HG03469 (cell line): ENCODE results near the gene TAS1R3.

Experiments
- ATAC-seq: cut with Tn5 transposase; IDR thresholded peaks from one replicate; pipeline ENCODE4 v1.9.1; 2021; ENCODE audit warnings: mild to moderate bottlenecking, moderate library complexity, moderate number of reproducible peaks; ENCODE audit not compliant: unreplicated experiment

The TAS1R3 gene

DNA sequence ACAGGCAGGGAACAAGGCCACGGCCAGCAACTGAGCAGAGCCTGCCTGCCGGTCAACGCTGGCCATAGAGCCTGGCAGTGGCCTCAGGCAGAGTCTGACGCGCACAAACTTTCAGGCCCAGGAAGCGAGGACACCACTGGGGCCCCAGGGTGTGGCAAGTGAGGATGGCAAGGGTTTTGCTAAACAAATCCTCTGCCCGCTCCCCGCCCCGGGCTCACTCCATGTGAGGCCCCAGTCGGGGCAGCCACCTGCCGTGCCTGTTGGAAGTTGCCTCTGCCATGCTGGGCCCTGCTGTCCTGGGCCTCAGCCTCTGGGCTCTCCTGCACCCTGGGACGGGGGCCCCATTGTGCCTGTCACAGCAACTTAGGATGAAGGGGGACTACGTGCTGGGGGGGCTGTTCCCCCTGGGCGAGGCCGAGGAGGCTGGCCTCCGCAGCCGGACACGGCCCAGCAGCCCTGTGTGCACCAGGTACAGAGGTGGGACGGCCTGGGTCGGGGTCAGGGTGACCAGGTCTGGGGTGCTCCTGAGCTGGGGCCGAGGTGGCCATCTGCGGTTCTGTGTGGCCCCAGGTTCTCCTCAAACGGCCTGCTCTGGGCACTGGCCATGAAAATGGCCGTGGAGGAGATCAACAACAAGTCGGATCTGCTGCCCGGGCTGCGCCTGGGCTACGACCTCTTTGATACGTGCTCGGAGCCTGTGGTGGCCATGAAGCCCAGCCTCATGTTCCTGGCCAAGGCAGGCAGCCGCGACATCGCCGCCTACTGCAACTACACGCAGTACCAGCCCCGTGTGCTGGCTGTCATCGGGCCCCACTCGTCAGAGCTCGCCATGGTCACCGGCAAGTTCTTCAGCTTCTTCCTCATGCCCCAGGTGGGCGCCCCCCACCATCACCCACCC lies at the start of gene TAS1R3:
TSS of gene TAS1R3 (plus strand) at position 213 of the 898 bp plus-strand sequence. CDS start at position 279, 66 bp downstream.
- ATAC-seq, result no peak

DNA sequence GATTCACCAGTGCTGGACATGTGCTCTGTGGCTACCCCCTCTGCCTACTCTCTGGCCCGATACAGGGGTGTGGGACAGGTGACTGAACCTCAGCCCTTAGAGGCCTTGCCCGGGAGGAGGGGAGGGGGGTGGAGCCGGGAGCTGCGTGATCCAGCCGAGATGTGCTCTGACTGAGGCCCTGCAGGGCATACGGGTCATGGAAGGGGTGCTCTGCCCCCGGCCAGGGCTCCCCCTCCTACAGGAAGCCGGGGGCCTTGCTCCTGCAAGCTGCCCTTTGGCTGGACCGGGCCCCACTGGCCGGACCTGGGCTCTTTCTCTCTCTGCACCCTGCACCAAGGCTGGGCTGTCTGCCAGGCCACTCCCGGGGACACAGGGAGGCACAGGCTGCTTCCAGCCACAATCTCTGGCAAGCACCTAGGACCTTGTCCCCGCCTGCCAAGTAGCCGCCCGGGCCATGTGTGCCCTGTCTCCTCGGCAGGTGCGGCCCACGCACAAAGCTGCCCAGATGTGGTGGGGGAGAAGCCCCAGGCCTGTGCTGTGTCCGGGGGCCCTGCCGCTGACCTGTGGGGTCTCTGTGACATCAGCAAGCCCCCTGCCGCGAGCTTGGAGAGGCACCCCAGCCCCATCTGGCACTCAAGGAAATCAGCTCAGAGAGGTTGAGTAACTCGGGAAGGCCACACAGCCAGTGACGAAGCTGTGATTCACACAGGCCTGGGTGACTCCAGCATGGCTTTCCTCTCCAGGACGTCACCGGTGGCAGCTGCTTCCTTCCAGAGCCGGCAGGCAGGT lies 49.4 kb upstream of the TAS1R3 start:
- ATAC-seq, result no peak

DNA sequence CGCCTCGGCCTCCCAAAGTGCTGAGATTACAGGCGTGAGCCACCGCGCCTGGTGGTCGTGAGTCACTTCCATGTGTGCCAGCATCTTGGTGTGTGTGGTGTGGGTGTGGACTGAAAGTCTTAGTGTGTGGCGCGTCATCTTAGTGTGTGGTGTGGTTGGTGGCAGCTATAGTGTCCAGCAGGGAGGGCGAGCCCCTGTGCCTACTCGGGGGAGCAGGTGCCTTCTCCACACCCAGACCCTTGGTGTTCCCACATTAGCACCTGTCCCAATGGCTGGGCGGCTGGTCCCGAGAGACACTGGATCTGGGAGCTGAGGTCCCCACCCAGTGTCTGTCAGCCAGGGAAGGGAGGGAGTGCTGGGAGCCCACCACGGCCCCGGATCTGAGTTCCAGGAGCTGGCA lies 48.1 kb upstream of the TAS1R3 start:
- no peak for ATAC-seq

DNA sequence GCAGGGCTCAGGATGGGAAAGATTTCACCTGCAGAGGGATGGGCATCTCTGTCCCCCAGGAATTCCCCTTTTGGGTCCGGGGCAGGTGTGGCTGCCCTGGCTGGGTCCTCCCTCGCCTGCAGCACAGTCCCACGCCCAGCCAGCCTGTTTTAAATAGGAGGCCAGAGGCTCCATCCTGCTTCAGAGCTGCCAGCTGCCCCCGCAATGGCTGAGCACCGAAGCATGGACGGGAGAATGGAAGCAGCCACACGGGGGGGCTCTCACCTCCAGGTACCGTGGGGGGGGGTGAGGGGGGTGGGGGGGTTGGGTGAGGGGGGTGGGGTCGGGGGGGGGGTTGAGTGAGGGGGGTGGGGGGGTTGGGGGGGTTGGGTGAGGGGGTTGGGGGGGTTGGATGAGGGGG lies 47.3 kb upstream of the TAS1R3 start:
- ATAC-seq, result no peak

DNA sequence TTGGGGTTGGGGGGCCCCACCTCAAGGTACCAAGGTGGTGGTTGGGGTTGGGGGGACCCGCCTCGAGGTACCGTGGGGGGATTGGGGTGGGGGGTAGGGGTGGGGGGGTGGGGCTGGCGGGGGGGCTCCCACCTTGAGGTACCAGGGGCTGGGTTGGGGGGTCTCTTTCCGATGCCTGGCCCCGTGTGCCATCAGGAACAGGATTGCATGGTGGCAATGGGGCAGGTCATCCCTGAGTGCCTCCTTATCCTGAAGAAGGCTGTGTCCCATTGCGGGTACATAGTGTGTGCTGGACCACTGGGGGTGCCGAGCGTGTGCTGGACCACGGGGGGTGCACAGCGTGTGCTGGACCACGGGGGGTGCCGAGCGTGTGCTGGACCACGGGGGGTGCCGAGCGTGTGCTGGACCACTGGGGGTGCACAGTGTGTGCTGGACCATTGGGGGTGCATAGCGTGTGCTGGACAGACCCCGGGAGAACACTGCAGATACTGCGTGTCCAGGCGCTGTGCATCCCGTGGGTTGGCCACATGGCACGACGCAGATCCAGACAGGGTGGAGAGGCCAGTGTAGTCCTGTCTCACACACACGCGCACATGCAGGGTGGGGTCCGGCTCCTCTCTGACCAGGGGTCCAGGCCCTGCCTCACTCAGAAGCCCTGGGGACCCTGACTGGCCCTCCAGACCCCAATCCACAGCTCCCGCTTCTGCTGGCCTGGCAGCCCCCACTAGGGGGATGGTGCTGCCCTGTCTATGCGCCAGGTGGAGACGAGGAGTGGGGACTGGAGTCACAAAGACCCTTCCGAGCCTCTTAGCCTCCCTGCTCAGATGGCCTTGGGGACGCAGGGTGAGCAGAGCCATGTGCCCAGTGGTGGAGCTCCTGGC lies 46.6 kb upstream of the TAS1R3 start:
- no peak for ATAC-seq

DNA sequence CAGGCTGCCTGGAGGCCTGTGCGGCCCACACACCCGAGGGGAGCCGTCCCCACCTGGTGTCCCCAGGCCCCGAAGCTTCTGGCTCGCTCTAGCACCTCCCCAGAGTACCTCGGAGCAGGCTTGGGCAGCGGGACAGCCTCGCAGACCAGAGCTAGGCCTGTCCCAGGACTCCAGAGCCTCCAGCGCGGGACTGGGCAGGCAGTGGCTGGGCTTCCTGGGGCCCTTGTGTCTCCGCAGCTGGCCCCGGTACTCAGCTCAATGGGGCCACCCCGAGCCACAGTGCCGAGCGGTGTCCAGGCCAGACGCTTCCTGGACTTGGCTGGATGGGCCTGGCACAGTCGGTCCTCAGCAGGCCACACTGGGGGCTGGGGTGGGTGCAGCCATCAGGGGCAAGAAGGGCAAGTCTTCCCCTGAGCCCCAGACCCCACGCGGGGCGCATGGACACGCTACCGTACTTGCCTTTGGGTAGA lies 45.9 kb upstream of the TAS1R3 start:
- ATAC-seq, result no peak

DNA sequence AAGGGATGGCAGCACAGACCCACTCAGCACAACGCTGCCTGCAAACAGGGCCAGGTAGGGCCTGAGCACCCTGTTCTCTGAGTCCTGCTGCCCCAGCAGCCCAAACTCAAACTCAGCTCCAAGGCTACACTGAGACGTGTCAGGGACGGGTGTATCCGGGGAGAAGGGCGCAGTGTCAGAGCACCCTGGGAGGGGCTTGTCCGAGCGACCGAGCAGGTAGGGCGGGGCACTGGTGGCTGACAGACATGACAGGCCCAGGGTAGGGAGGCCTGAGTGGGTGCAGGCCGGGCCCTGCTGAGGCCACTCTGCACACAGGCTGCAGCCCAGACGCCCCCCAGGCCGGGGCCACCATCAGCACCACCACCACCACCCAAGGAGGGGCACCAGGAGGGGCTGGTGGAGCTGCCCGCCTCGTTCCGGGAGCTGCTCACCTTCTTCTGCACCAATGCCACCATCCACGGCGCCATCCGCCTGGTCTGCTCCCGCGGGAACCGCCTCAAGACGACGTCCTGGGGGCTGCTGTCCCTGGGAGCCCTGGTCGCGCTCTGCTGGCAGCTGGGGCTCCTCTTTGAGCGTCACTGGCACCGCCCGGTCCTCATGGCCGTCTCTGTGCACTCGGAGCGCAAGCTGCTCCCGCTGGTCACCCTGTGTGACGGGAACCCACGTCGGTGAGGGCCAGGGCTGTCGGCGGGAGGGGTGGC lies 45.3 kb upstream of the TAS1R3 start:
- no peak for ATAC-seq

DNA sequence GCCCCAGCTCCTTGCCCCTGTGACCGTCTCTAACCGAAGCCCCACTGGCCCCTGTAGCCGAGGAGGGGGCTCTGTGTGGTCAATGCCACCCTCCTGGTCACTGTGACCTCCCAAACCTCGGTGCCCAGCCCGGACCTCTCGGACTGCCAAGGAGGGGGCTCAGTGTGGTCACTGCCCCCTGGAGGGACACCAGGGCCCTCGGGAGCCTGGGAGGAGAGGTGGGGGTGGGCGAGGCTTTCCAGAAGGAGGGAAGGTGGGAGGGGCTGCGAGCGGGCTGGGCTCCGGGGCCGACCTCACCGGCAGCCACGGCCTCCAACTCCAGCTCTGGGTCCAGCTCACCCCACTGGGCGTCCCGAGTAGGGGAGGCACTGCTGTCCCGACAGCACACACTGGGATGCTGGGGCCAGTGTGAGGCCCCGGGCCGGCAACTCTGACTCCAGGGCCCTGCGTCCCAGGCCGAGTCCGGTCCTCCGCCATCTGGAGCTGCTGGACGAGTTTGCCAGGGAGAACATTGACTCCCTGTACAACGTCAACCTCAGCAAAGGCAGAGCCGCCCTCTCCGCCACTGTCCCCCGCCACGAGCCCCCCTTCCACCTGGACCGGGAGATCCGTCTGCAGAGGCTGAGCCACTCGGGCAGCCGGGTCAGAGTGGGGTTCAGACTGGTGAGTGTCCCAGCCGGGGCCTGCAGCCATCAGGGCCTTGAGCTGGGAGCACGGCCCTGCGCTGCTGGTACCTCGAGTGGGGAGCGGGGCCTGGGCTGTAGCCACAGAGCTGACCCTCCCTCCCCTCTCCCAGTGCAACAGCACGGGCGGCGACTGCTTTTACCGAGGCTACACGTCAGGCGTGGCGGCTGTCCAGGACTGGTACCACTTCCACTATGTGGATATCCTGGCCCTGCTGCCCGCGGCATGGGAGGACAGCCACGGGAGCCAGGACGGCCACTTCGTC lies 44.5 kb upstream of the TAS1R3 start:
- ATAC-seq, result no peak

DNA sequence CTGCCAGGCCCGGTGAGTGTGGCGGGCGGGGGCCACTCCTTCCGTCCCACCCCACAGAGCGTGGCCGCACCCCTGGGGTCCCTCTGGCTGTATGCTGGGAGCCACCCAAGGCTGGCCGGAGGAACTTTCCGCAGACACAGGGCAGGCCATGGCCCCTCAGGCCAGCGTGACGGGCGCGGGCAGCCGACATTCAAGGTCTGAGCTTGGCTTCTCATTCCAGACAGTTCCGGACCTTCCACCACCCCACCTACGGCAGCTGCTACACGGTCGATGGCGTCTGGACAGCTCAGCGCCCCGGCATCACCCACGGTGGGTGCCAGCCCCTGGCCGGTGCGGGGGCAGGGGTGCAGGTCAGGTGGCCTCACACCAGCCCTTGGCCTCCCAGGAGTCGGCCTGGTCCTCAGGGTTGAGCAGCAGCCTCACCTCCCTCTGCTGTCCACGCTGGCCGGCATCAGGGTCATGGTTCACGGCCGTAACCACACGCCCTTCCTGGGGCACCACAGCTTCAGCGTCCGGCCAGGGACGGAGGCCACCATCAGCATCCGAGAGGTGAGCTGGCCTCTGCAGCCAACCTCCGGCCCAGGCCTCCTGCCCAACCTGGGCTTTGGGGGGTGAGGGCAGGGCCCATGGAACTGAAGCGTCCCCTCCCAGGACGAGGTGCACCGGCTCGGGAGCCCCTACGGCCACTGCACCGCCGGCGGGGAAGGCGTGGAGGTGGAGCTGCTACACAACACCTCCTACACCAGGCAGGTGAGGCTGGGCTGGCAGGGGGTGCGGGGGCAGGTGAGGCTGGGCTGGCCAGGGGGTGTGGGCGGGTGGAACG lies 43.6 kb upstream of the TAS1R3 start:
- no peak for ATAC-seq

DNA sequence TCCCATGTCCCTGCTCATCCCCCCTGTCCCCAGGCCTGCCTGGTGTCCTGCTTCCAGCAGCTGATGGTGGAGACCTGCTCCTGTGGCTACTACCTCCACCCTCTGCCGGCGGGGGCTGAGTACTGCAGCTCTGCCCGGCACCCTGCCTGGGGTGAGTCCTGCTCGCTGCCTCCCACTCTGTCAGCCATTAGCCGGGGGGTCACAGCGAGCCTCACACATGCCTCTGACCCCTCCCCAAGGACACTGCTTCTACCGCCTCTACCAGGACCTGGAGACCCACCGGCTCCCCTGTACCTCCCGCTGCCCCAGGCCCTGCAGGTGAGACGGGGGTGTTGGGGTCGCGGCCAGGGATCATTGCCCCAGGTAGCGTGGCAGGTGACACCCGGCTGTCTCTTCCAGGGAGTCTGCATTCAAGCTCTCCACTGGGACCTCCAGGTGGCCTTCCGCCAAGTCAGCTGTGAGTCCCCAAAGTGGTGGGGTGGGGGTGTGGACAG lies 40.8 kb upstream of the TAS1R3 start:
- ATAC-seq, result no peak

DNA sequence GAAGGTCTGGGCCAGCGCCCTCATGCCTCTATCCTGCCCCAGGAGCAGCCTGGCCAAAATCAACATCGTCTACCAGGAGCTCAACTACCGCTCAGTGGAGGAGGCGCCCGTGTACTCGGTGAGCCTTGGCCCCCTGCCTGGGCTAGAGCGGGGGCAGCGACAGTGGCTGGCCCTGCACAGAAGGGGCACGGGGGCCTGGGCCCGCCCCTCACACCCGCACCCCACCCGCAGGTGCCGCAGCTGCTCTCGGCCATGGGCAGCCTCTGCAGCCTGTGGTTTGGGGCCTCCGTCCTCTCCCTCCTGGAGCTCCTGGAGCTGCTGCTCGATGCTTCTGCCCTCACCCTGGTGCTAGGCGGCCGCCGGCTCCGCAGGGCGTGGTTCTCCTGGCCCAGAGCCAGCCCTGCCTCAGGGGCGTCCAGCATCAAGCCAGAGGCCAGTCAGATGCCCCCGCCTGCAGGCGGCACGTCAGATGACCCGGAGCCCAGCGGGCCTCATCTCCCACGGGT lies 40.0 kb upstream of the TAS1R3 start:
- no peak for ATAC-seq

DNA sequence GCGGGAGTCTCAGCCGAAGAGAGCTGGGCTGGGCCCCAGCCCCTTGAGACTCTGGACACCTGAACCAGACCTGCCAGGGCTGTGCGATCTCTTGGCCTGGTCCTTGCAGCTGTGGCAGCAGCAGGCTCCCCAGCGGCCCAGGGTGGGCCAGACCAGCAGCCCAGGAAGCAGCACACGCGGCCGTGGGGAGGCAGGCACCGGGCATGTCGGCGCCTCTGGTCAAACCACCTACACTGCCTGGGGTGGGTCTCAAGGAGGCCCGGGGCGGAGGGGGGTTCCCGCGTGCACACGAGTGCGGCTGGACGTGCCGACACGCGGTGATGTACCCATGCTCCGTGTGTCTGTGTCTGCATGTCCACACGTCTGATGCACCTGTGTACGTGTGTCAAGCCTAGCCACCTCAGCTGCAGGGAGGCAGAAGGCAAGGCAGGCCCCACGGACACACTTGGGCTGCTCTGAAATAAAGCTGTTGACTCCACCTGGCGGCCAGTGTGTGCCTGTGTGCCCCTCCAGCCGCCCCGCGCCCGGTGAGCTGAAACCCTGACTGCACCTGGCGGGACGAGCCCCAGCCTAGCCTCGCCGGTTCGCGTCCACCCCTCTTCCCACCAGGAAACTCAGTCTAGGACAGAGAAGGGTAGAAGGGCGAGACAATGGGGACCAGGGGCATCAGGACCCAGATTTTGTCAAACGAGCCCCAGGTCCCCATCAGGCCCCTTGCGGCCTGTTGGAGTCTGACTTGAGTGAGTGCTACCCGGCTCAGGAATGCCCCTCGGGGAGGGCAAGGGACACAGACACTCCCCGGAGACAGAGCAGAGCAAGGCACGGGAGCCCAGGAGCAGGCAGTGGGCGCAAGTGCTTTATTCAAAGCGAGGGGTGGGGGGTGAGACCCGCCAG lies 39.3 kb upstream of the TAS1R3 start:
- no peak for ATAC-seq

DNA sequence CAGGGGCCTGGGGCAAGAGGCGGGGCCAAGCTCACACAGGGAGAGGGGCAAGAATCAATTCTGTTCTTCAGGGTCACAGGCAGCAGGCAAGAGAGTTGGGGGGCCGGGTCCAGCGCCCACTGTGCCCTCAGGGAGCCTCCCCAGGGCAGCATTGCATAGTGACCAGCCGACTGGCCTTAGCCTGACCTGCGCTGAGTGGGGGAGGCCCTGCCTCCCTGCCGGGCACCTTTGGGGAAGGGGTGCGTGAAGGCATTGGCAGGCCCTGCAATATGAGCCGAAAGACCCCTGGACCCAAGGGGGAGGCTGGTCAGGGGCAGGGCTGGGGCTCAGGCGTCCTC lies 38.7 kb upstream of the TAS1R3 start:
- no peak for ATAC-seq

DNA sequence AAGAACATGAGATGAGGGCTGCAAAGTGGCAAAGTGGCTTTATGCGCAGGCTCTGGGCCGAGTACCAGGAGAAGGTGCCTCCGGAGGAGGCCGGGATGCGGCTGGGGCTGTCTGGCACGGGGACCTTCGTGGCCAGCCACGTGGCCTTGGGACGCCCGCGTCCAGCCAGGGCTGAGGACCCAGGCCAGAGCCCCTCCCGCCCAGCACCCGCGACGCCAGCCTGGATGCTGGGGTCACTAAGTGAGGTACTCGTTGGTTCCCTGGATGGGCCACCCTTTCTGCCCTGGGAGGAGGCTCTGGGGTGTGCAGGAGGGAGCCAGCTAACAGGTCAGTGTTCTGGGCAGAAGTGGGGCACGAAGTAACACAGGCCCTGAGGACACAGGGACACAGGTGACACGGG lies 38.2 kb upstream of the TAS1R3 start:
- ATAC-seq, result no peak

DNA sequence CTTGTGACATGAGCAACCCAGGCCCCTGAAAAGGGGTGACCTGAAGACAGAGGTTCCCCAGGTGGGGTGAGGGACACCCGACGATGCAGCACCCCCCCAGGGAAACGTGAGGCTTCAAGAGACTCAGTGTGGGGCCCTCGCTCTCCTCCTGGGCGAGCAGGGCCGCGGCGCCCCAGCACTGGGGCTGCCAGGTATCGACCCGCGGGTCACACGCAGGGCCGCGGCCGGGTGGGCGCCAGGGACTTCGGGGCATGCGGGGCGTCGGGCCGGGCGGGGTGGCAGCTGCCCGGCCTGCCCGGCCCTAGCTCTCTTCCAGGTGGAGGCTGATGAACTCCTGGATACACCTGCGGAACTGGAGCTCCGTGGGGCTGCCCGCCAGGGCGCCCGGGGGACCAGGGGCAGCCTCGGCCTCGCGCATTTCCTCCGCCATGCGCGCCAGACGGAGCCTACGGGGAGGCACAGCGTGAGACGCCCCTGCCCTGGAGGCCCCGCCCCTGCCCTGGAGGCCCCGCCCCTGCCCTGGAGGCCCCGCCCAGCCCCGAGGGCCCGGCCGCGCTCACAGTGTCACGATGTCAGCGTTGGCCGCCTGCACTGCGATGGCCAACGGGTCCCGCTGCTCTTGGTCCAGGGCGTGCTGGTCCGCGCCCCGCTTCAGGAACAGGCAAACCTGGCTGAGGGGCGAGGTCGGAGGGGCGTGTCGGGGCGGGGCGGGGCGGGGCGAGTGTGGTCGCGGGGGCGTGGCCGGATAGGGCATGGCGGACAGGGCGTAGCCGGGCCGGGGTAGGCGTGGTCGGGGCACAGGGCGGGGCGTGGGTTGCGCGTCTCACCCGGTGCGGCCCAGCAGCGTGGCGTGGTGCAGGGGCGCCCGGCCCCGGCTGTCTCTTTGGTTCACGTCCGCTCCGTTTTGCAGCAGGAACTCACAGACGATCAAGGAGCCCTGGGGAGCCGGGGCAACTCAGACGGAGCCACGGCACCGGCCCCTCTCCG lies 37.5 kb upstream of the TAS1R3 start:
- no peak for ATAC-seq
